ENCODE measurements around the gene HNF1A.

GRCh38 chr12:120928864-120929652, 49.3 kb upstream of the HNF1A start:
- TF ChIP-seq, protein P1, sequence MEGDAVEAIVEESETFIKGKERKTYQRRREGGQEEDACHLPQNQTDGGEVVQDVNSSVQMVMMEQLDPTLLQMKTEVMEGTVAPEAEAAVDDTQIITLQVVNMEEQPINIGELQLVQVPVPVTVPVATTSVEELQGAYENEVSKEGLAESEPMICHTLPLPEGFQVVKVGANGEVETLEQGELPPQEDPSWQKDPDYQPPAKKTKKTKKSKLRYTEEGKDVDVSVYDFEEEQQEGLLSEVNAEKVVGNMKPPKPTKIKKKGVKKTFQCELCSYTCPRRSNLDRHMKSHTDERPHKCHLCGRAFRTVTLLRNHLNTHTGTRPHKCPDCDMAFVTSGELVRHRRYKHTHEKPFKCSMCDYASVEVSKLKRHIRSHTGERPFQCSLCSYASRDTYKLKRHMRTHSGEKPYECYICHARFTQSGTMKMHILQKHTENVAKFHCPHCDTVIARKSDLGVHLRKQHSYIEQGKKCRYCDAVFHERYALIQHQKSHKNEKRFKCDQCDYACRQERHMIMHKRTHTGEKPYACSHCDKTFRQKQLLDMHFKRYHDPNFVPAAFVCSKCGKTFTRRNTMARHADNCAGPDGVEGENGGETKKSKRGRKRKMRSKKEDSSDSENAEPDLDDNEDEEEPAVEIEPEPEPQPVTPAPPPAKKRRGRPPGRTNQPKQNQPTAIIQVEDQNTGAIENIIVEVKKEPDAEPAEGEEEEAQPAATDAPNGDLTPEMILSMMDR (IDR thresholded peaks at IDR 0.05) = no peak
- no peak for TF ChIP-seq POLR2A (IDR thresholded peaks at IDR 0.05)

Data from uterus (tissue), 2 donors.